Esophagus squamous epithelium (tissue), 5 donors: Measurements from ENCODE around the gene SLC35F3. TPM values are rescaled to one million over a fixed set of nuclear protein-coding genes. Genes with fewer than 3 reads are reported as not detected.

Experiments used
- DNase-seq: peaks from one replicate; lab custom pipeline; 2025; lab: John Stamatoyannopoulos, UW
- H3K27ac ChIP-seq, 4 donors: fragments of 200-600 bp; sonication (generic); one replicate each; pipeline ENCODE4 v1.5.1; 2016 to 2019; ENCODE audit warnings: mild to moderate bottlenecking in 1 of 4
- H3K27me3 ChIP-seq, 4 donors: fragments of 200-600 bp; sonication (generic); 1 replicate in 3 of 4; 2 replicates in 1 of 4; pipeline versions ENCODE4 v1.5.1 to v1.6.0; 2017 to 2021; ENCODE audit warnings: antibody characterized with exemption in 1 of 4
- H3K36me3 ChIP-seq, 3 donors: fragments of 200-600 bp; sonication (generic); one replicate each; pipeline ENCODE4 v1.5.1; 2016 to 2019
- H3K4me1 ChIP-seq, 3 donors: fragments of 200-600 bp; sonication (generic); one replicate each; pipeline ENCODE4 v1.5.1; 2017 to 2019
- H3K4me3 ChIP-seq, 4 donors: fragments of 200-600 bp; sonication (generic); 1 replicate in 3 of 4; 2 replicates in 1 of 4; pipeline ENCODE4 v1.5.1; 2016 to 2019; ENCODE audit warnings: mild to moderate bottlenecking in 2 of 4, moderate library complexity in 1 of 4
- H3K9me3 ChIP-seq, 3 donors: fragments of 200-600 bp; sonication (generic); one replicate each; pipeline ENCODE4 v1.5.1; 2016 to 2019
- POLR2A ChIP-seq, 4 donors: fragments of 450-650 bp; IDR thresholded peaks; one replicate each; pipeline ENCODE4 v1.6.1; 2017; ENCODE audit warnings: antibody characterized with exemption in 4 of 4, mild to moderate bottlenecking in 4 of 4, moderate library complexity in 3 of 4
- WGBS, 2 donors: methylation state at CpG; one replicate each; pipeline ENCODE4 v1.1.5; 2018; 5-methylcytosine and 5-hydroxymethylcytosine counted together
- intact Hi-C: fragments of 100-400 bp; cut with DNase I; formaldehyde crosslinking; loops from one replicate; pipeline ENCODE4 v1.15.0; 2022
- total RNA-seq, 4 donors: library from RNA; depleted of rRNA; stranded (reverse); fragments of >200 nt; gene quantifications; one replicate each; pipeline ENCODE4 v1.1.0, GENCODE V29; 2016
- TF ChIP-seq, protein P1 (sequence below), 6 experiments: fragments of 450-650 bp in 4 of 6; fragments of 200-600 bp in 2 of 6; sonication (generic) in 2 of 6; IDR thresholded peaks; one replicate each; pipeline ENCODE4 v1.5.1; 2016 to 2019; ENCODE audit warnings: antibody characterized with exemption in 6 of 6, mild to moderate bottlenecking in 4 of 6, moderate library complexity in 4 of 6
- donor health status: DM: yes; HTN: yes; CAD: no.

The SLC35F3 gene
- total RNA-seq, 4 donors from 2014 or later, result 0.13 to 0.99 (median 0.55) TPM

GRCh38 chr1:234234199-234234598 is 329.7 kb downstream of the SLC35F3 start:
- no peak for DNase-seq
- Histone ChIP-seq H3K4me1 (no peaks in the 10 kb centered on the region), H3K36me3 (no peaks in the 10 kb centered on the region), H3K27me3 (peaks cover 0 to 31% (median 0%) of the 10 kb centered on the region in 4 donors), H3K4me3 (no peak overlapping the region), H3K27ac (no peak overlapping the region), H3K9me3 (no peaks in the 10 kb centered on the region)
- WGBS, 2 donors, result 54 to 68% methylated on average over 4 to 6 of the region's 6 CpGs
- intact Hi-C loops, result no loop called here
- TF ChIP-seq POLR2A (IDR thresholded peaks at IDR 0.05), result no peak
- TF ChIP-seq, protein P1, sequence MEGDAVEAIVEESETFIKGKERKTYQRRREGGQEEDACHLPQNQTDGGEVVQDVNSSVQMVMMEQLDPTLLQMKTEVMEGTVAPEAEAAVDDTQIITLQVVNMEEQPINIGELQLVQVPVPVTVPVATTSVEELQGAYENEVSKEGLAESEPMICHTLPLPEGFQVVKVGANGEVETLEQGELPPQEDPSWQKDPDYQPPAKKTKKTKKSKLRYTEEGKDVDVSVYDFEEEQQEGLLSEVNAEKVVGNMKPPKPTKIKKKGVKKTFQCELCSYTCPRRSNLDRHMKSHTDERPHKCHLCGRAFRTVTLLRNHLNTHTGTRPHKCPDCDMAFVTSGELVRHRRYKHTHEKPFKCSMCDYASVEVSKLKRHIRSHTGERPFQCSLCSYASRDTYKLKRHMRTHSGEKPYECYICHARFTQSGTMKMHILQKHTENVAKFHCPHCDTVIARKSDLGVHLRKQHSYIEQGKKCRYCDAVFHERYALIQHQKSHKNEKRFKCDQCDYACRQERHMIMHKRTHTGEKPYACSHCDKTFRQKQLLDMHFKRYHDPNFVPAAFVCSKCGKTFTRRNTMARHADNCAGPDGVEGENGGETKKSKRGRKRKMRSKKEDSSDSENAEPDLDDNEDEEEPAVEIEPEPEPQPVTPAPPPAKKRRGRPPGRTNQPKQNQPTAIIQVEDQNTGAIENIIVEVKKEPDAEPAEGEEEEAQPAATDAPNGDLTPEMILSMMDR (IDR thresholded peaks at IDR 0.05), result no peak

- H3K4me3 ChIP-seq, result no peak overlapping the region
- TF ChIP-seq POLR2A (IDR thresholded peaks at IDR 0.05), result no peak
- TF ChIP-seq, protein P1 (IDR thresholded peaks at IDR 0.05), result no peak
- H3K9me3 ChIP-seq, result no peaks in the 10 kb centered on the region
- intact Hi-C loops, result no loop called here
- no peaks in the 10 kb centered on the region for H3K4me1 ChIP-seq
- DNase-seq, result no peak
- no peak overlapping the region for H3K27ac ChIP-seq
- no peaks in the 10 kb centered on the region for H3K36me3 ChIP-seq
- H3K27me3 ChIP-seq, result peaks cover 0 to 24% (median 0%) of the 10 kb centered on the region in 4 donors
- 38 to 60% methylated on average over 2 of the region's 4 CpGs for WGBS, 2 donors
Measured at GRCh38 chr1:234235434-234235881, 331.0 kb downstream of the SLC35F3 start.

- Histone ChIP-seq H3K9me3 (no peaks in the 10 kb centered on the region), H3K4me3 (no peak overlapping the region), H3K36me3 (no peaks in the 10 kb centered on the region), H3K27ac (no peak overlapping the region), H3K4me1 (no peaks in the 10 kb centered on the region), H3K27me3 (peaks cover 0 to 6% (median 0%) of the 10 kb centered on the region in 4 donors)
- WGBS, 2 donors, result 93 to 98% methylated on average over 2 of the region's 2 CpGs
- no peak for DNase-seq
- no peak for TF ChIP-seq POLR2A (IDR thresholded peaks at IDR 0.05)
- TF ChIP-seq, protein P1 (IDR thresholded peaks at IDR 0.05), result no peak
- intact Hi-C loops, result no loop called here
Measured at GRCh38 chr1:234237393-234237792, 332.9 kb downstream of the SLC35F3 start.

- Histone ChIP-seq H3K27ac (no peak overlapping the region), H3K27me3 (peaks cover 0 to 6% (median 0%) of the 10 kb centered on the region in 4 donors), H3K4me3 (no peak overlapping the region), H3K9me3 (no peaks in the 10 kb centered on the region), H3K4me1 (no peaks in the 10 kb centered on the region), H3K36me3 (no peaks in the 10 kb centered on the region)
- no peak for DNase-seq
- WGBS, 2 donors, result 69 to 75% methylated on average over 1 of the region's 1 CpG
- intact Hi-C loops, result no loop called here
- no peak for TF ChIP-seq POLR2A (IDR thresholded peaks at IDR 0.05)
- TF ChIP-seq, protein P1 (IDR thresholded peaks at IDR 0.05), result no peak
Measured at GRCh38 chr1:234238060-234238459, 333.6 kb downstream of the SLC35F3 start.

DNA sequence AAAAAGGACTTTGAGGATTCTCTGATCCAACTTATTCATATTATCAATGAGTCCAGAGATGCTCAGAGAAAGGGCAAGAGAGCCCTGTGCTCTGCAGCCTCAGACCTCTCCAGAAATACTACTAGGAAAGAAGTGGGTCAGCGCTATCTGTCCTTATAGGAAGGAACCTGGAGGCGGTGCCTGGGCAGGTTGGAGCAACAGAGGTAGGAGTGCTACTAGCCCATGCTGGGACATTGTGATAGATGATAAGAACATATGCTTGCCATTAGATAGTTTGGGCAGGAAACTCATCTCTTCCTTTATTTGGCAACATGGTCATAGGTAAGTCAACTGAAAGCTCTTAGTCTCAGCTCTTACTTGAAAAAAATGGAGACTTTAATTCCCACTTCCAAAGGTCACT is 335.0 kb downstream of the SLC35F3 start:
- H3K36me3 ChIP-seq, result no peaks in the 10 kb centered on the region
- WGBS, 2 donors, result 100% methylated on average over 2 of the region's 2 CpGs

More for the DNA sequence above, 335.0 kb downstream of the SLC35F3 start:
- no peaks in the 10 kb centered on the region for H3K4me1 ChIP-seq
- no peak for DNase-seq
- no peak overlapping the region for H3K27ac ChIP-seq
- no peak overlapping the region for H3K4me3 ChIP-seq
- H3K27me3 ChIP-seq, result peaks cover 0 to 1% (median 0%) of the 10 kb centered on the region in 4 donors
- intact Hi-C loops, result no loop called here
- TF ChIP-seq, protein P1 (IDR thresholded peaks at IDR 0.05), result no peak
- no peak for TF ChIP-seq POLR2A (IDR thresholded peaks at IDR 0.05)
- H3K9me3 ChIP-seq, result no peaks in the 10 kb centered on the region
